DMS114 treated with DMSO at 0.1 percent for 48 hours (cell line): ENCODE data around the gene CTSW.
"Not testable (repeated sequence)": the region's sequence is repeated elsewhere in the genome, so short reads cannot be mapped to it uniquely, and the experiment has no call there.

ENCODE experiments used
- DNase-seq: peaks from one replicate; lab custom pipeline; 2025; ENCODE audit not compliant: unreplicated experiment; lab: John Stamatoyannopoulos, UW

CTSW gene, protein sequence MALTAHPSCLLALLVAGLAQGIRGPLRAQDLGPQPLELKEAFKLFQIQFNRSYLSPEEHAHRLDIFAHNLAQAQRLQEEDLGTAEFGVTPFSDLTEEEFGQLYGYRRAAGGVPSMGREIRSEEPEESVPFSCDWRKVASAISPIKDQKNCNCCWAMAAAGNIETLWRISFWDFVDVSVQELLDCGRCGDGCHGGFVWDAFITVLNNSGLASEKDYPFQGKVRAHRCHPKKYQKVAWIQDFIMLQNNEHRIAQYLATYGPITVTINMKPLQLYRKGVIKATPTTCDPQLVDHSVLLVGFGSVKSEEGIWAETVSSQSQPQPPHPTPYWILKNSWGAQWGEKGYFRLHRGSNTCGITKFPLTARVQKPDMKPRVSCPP

DNA sequence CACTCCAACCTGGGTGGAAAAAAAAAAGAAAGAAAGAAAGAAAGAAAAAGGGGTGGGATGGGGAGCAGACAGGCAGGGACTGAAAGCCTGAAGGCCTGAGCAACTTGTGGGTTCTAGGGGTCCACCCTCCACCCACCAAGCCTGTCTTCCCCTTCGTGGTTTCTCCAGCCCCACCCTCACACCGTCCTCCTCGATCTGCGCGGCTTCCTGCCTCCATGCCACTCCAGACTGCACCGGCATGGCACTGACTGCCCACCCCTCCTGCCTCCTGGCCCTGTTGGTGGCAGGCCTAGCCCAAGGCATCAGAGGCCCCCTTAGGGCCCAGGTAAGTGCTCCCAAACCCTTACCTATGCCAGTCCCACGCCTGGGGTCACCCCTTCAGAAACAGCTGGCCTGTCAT, at the start of gene CTSW:
Gene CTSW (plus strand): TSS at position 221 of the 400 bp plus-strand sequence. CDS start 18 bp downstream, at position 239.
- no peak for DNase-seq

DNA sequence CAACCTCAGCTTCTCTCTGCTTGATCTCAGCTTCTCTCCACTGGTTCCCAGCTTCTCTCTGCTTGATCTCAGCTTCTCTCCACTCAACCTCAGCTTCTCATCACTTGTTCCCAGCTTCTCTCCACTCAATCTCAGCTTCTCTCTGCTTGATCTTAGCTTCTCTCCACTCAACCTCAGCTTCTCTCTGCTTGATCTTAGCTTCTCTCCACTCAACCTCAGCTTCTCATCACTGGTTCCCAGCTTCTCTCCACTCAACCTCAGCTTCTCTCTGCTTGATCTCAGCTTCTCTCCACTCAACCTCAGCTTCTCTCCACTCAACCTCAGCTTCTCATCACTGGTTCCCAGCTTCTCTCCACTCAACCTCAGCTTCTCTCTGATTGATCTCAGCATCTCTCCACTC, 47.4 kb upstream of the CTSW start:
- not testable (repeated sequence) for DNase-seq

DNA sequence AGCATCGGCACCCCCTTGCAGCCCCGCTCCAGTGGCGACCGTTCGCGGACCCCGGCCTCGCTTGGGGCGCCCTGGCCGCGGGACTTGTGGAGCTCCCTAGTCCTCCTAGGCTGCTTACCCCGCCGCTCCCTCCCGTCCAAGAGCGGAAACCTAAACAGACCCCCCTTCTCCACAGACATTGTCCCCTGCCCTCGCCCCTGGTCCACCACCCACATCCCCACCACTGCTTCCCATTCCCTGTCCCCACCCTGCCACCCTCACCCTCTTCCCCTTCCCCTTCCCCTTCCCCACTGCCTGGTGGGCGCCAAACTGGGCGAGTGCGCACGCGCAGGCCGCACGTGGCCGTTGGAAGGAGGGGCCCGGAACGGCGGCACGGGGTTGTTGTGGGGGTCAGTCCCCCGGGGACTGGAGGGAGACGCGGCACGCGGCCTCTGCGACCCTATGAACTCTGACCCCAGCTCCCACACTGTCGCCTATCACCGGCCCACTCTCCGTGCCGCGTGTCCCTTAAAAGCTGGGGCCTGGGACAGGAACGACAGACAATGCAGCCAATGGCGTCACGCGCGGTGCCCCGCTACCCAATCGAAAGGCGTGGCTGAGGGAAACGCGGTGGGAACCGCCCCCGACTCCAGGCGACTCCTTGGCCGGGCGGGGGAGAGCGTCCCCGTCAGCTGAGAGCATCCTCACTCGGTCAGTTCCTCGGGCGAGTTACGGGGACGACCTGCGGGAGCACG, 46.2 kb upstream of the CTSW start, which contains the start of gene SNX32:
Gene SNX32 (plus strand): TSS at position 667 of the 734 bp plus-strand sequence. CDS start 103 bp downstream, outside the sequence.
- peak; percentile 90 for DNase-seq

DNA sequence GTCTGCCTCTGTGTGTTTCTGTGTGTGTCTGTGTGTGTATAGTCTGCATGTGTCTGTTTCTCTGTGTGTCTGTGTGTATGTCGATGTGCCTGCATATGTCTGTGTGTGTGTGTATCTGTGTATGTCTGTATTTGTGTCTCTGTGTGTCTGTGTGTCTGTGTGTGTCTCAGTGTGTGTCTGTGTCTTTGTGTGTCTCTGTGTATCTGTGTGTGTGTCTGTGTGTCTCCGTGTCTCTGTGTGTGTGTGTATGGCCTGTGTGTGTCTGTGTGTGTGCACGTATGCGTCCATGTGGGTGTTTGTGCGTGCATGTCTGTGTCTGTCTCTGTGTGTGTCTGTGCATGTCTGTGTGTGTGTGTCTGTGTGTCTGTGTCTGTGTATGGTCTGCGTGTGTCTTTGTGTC, 45.4 kb upstream of the CTSW start:
- DNase-seq: no peak

DNA sequence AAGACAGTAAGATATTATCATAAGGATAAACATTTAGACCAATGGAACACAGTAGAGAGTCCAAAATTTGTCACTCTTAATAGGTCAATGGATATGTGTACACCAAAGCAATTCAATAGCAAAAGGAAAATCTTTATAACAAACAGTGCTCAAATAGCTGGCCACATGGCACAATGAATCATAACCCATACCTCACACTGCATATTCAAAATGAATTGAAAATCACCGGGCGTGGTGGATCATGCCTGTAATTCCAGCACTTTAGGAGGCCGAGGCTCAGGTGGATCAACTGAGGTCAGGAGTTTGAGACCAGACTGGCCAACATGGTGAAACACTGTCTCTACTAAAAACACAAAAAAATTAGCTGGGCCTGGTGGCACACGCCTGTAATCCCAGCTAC, 37.5 kb upstream of the CTSW start:
- DNase-seq: no peak

DNA sequence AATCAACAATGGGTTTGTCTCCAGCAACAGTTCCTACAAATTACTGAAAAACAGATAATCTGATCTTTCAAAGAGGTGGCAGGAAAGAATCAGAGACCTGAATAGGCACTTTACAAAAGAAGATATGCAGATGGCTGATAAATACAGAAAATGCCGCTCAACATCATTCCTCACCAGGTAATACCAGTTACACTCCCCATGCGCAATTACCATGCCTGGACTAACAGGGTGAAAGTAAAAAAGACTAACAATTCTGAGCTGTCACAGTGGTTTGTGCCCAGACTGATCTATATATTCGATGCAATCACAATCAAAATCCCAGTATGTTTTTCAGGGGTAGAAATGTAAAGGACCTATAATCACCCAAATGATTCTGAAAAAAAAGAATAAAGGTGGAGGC, 35.8 kb upstream of the CTSW start:
- DNase-seq: no peak

DNA sequence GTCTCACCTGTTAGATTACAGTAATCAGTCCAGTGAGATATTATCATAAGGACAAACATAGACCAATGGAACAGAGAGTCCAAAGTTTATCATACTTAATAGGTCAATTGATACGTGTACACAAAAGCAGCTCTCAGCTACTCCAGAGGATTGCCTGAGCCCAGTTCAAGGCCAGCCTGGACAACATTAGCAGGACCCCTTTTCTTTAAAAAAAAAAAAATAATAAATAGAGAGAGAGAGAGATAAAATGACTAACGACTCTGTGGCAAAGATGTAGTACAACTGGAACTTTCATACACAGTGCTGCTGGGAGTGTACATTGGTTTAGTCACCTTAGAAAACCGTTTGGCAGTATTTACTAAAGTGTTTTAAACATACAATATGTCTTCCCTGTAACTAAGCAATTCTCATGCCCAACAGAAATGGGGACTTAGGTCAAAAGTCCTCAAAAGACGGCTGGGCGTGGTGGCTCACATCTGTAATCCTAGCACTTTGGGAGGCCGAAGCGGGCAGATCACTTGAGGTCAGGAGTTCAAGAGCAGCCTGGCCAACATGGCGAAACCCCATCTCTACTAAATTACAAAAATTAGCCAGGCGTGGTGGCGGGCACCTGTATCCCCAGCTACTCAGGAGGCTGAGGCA, 35.3 kb upstream of the CTSW start:
- no peak for DNase-seq

DNA sequence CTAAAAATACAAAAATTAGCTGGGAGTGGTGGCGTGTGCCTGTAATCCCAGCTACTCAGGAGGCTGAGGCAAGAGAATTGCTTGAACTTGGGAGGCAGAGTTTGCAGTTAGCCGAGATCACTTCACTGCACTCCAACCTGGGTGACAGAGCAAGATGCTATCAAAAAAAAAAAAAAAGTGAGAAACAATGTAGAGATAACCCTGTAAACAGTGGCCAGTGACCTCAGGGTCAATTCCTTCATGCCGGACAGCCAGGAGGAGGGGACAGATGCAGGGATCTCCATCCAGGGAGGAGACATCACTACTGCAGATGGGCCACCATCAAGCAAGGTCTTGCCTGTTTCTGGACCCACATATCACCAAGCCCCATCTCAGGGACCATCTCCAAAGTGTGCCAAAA, 31.9 kb upstream of the CTSW start:
- DNase-seq: no peak

DNA sequence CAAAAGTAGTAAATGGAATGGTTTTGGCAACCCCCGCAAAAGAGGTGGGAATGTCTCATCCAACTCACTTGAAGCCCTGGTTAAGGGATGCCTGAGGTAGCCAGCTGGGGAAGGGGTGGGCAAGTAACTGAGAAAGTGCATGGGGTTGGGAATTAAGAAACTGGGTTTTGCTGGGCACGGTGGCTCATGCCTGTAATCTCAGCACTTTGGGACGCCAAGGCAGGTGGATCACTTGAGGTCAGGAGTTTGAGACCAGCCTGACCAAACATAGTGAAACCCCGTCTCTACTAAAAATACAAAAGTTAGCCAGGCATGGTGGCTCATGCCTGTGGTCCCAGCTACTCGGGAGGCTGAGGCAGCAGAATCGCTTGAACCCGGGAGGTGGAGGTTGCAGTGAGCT, 30.9 kb upstream of the CTSW start:
- DNase-seq: not testable (repeated sequence)

DNA sequence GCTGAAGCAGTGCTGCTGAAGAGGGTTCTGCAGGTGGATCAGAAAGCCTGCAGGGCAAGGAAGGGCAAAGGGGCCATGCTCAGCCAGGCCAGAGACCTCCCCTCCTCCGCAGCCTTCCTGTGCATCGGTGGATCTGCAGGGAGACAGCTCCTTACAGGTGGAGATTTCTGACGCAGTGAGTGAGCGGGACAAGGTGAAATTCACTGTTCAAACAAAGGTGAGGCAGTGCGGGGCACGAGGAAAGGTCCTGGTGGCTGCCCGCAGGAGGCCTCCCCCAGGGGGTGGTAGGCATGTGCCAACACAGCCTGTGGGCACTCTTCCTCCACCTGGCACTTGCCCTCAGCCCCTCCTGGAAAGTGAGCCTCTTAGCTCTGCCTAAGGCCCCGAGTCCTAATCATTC, 30.3 kb upstream of the CTSW start:
- no peak for DNase-seq

DNA sequence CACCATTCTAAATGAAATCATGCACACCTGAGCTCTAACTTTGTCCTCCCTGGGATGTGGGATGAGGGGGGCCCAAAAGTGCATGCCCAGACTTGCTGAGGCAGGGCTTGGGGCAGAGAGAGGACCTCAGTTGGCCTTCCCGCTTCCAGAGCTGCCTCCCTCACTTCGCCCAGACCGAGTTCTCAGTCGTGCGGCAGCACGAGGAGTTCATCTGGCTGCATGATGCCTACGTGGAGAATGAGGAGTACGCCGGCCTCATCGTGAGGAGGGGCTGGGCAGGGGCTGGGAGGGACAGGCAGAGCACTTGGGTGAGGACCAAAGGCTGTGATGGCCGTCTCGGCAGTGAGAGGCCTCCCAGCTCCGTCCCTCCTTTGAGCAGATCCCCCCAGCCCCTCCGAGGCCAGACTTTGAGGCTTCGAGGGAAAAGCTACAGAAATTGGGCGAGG, 29.8 kb upstream of the CTSW start:
- no peak for DNase-seq

DNA sequence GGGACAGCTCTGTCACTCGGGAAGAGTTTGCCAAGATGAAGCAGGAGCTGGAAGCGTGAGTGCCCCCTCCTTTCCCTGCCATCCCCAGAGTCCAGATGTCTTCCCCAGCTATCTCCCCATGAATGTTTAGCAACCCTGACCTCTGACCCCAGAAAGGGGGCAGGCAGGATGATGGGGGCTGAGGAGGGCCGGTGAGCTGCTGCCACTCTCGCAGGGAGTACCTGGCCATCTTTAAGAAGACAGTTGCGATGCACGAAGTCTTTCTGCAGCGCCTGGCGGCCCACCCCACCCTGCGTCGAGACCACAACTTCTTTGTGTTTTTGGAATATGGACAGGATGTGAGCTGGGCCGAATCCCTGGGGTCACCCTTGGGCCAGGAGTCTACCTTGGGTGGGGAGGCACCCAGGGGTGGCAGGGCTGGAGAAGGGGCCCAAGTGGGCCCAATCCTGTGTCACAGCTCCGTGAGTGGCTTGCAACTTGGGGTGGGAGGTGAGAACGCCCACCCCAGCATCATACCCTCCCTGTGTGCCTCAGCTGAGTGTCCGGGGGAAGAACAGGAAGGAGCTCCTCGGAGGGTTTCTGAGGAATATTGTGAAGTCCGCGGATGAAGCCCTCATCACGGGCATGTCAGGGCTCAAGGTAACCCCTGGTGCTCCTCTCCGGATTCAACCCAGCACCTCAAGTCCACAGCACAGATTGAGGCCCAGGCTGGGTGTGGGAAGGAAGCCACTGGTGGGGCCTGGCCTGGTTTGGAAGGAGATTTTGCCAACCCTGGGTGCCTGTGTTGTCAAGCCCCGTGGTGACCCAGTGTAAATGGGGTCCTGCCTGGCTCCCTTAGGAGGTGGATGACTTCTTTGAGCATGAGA, 29.2 kb upstream of the CTSW start:
- no peak for DNase-seq

DNA sequence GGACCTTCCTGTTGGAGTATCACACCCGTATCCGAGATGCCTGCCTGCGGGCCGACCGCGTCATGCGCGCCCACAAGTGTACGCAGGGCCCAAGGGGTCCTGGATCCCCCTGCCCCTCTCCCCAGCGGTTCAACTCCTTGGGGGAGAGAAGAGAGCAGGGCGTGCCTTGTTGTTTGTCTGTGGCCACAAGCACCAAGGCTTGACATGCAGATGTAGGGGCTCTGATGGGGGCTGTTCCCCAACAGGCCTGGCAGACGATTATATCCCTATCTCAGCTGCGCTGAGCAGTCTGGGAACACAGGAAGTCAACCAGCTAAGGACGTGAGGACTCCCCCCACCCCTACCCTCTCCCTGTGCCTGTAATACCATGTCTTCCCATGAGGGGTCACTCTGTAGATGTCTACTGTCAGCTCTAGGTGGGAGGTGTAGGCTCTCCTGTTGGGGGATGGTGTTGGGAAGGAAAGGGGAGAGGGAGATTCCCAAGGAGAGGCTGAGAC, 28.5 kb upstream of the CTSW start:
- DNase-seq: no peak

DNA sequence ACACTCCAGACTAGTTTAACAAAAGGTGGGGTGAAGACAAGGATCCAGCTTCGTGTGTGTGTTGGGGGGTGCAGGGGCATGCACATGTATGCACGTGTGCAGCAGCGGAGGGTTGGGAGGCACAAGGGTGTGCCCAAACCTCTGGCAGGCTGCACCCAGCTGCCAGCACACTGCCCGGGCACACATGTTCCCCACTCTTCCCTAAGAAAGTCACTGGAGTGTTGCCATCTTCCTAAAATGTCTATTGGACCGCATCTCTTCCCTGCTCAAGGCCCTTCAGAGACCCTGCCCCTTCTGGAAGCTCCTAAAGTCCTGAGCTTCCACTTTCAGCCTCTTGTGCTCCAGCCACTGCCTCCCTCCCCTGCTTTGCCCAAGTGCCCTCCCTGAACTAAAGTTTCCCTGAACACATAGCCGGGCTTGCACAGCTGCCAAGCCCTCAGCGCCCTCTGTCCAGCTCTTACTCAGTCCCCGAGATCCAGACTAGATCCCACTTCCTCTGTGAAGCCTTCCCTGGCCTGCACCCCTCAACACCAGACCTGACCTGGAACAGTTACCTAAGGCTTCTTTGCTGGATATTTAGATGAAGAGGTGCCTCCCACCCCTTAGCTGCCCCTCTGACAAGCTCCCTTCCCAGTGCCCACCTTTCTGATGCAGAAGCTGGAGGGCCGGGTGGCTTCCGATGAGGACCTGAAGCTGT, 27.7 kb upstream of the CTSW start:
- no peak for DNase-seq

DNA sequence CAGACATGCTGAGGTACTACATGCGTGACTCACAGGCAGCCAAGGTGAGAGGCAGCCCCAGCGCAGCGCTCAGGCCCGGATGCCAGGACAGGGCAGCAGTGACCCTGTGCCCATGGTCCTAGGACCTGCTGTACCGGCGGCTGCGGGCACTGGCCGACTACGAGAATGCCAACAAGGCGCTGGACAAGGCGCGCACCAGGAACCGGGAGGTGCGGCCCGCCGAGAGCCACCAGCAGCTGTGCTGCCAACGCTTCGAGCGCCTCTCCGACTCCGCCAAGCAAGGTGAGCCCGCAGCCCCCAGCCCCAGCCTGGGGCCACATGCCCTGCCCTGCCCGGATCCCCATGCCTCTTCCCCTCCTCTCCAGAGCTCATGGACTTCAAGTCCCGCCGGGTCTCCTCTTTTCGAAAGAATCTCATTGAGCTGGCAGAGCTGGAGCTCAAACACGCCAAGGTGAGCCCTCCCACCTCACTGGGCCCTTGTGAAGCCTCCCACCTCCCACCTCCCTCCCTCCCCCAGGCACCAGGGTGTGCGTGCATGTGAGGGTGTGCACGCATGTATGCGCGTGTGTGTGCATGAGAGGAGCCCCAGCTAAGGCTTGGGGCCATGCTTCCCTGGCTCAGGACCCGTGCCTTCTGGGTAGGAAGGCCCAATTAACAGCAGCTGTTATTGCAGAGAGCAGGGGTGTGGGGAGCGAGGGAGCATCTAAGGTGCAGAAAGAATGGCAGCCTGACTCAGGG, 27.0 kb upstream of the CTSW start:
- no peak for DNase-seq

DNA sequence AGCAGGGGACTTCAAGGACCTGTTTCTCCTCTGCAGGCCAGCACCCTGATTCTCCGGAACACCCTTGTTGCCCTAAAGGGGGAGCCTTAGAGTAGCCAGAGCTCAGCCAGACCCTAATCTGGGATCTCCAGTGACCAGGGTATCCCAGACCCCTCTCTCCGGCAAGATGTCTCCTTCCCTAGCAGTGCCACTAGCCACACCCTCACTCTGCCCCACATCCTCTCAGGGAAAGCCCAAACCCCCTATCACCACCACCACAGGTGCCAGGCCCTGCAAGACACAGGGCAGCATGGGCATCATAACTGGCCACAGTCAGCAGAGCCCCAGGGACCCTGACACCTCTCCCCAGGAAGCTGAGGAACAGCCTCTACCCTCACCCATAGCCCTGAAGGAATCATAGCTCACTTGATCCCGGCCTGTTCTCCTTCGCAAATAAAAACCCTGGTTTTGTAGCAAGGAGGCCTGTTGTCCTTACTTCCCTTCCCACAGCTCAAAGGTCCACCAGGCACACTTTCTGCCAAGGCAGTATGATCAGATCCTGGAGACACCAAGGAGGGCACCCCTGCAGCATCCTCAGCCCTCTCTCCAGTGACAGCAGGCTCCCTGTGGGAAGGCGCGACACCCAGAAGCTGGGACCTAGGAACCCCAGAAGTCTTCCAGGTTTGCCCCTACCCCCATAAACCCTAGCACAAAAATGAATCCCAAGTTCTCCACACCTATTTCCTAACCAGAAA, 26.2 kb upstream of the CTSW start:
- no peak for DNase-seq

DNA sequence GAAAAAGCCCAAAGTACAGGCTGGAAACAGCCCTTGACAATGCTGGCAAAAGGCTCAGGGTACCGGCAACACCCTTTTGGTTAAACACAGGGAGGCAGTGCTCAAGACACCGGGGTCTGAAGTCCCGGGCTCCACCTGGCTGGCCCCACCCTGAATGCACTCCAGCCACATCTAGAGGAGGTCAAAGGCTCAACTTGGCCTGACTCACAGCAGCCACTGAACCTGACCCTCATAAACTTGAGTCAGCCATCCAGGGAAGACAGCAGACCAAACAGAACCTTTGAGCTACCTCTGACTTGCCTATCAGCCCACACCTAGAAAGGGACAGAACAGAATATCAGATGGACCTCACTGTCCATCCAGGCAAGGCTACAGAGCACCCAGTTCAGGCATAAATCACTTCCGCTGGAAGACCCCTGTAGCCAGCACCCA, 25.5 kb upstream of the CTSW start:
- DNase-seq: no peak
